IMR-90 (cell line): Measurements from ENCODE around the gene TNS1. TPM values are rescaled to one million over a fixed set of nuclear protein-coding genes. Genes with fewer than 3 reads are reported as not detected.

Source experiments
- ATAC-seq: fragments of 200-7000 bp; cut with Tn5 transposase; 2 replicates; pipeline ENCODE4 v1.9.1; 2020; ENCODE audit warnings: low read depth, mild to moderate bottlenecking, moderate library complexity
- BruUV-seq: library from RNA; stranded (reverse); fragments of 400-500 nt; replicated peaks from 2 replicates; lab custom pipeline; 2021; lab: Mats Ljungman, UMichigan
- CTCF ChIA-PET: fragments of 300-600 bp; formaldehyde crosslinking; extraction: SDS; loops from one replicate; lab custom pipeline; 2021; ENCODE audit warnings: antibody characterized with exemption; lab: Yijun Ruan, JAX
- POLR2A ChIA-PET: fragments of 300-600 bp; sonication (Branson Sonifier 250); formaldehyde crosslinking; loops from one replicate; lab custom pipeline; 2022; ENCODE audit warnings: antibody characterized with exemption; ENCODE audit not compliant: unreplicated experiment; lab: Charles Lee
- DNase-seq: peaks from one replicate; pipeline ENCODE4 v3.0.0; 2013
- H2AFZ ChIP-seq: replicated peaks from 2 replicates; pipeline ENCODE3; 2013; ENCODE audit warnings: low read length, mild to moderate bottlenecking; ENCODE audit not compliant: poor library complexity
- H2AK5ac ChIP-seq: 2 replicates; pipeline ENCODE4 v1.6.1; 2013; ENCODE audit warnings: low read depth, low read length, inconsistent platforms
- H2AK9ac ChIP-seq: replicated peaks from 2 replicates; pipeline ENCODE3; 2013; ENCODE audit warnings: mild to moderate bottlenecking, low read depth, low read length, moderate library complexity; ENCODE audit not compliant: poor library complexity
- H2BK120ac ChIP-seq: 2 replicates; pipeline ENCODE4 v1.6.1; 2013; ENCODE audit warnings: low read depth, low read length, inconsistent platforms
- H2BK15ac ChIP-seq: 3 replicates; pipeline ENCODE4 v1.6.1; 2013; ENCODE audit warnings: low read depth, low read length, inconsistent platforms
- H2BK20ac ChIP-seq: 2 replicates; pipeline ENCODE4 v1.6.1; 2013; ENCODE audit warnings: low read depth, mild to moderate bottlenecking, inconsistent platforms, low read length, moderate library complexity
- H2BK5ac ChIP-seq: 2 replicates; pipeline ENCODE4 v1.6.1; 2013; ENCODE audit warnings: mild to moderate bottlenecking, low read depth, low read length, inconsistent platforms; ENCODE audit not compliant: poor library complexity, severe bottlenecking
- H3K14ac ChIP-seq: replicated peaks from 2 replicates; pipeline ENCODE4 v1.6.1; 2013; ENCODE audit warnings: low read depth, low read length, inconsistent platforms
- H3K18ac ChIP-seq: 2 replicates; pipeline ENCODE4 v1.6.1; 2013; ENCODE audit warnings: low read depth, low read length, control low read depth
- H3K23ac ChIP-seq: 2 replicates; pipeline ENCODE4 v1.6.1; 2013; ENCODE audit warnings: low read depth, low read length, inconsistent platforms
- H3K27ac ChIP-seq: 2 replicates; pipeline ENCODE4 v1.5.1; 2013; ENCODE audit warnings: mild to moderate bottlenecking, control low read depth, low read length; ENCODE audit not compliant: insufficient read depth
- H3K27me3 ChIP-seq: 2 replicates; pipeline ENCODE4 v1.6.1; 2013; ENCODE audit warnings: low read length; ENCODE audit not compliant: control insufficient read depth, insufficient read depth
- H3K36me3 ChIP-seq: 2 replicates; pipeline ENCODE4 v1.6.1; 2013; ENCODE audit warnings: low read length, mixed read lengths; ENCODE audit not compliant: control insufficient read depth, insufficient read depth
- H3K4ac ChIP-seq: 2 replicates; pipeline ENCODE4 v1.6.1; 2013; ENCODE audit warnings: low read depth, low read length, inconsistent platforms
- H3K4me1 ChIP-seq: 2 replicates; pipeline ENCODE4 v1.6.1; 2013; ENCODE audit warnings: low read length, mixed read lengths; ENCODE audit not compliant: control insufficient read depth, insufficient read depth
- H3K4me2 ChIP-seq: 2 replicates; pipeline ENCODE4 v1.6.1; 2013; ENCODE audit warnings: low read depth, mild to moderate bottlenecking, control low read depth, low read length, moderate library complexity
- H3K4me3 ChIP-seq: 2 replicates; pipeline ENCODE4 v1.5.1; 2013; ENCODE audit warnings: low read depth, mild to moderate bottlenecking, control low read depth, low read length, moderate library complexity; ENCODE audit not compliant: insufficient read depth
- H3K56ac ChIP-seq: 2 replicates; pipeline ENCODE4 v1.6.1; 2013; ENCODE audit warnings: low read length, inconsistent platforms; ENCODE audit not compliant: insufficient read depth; ENCODE audit errors: extremely low read depth
- H3K79me1 ChIP-seq, 2 experiments: 2 replicates each; pipeline ENCODE4 v1.6.1; 2013; ENCODE audit warnings: low read length in 2 of 2, inconsistent platforms in 1 of 2, low read depth in 1 of 2
- H3K9ac ChIP-seq: 2 replicates; pipeline ENCODE4 v1.6.1; 2013; ENCODE audit warnings: low read depth, low read length, control low read depth
- H3K9me1 ChIP-seq: 2 replicates; pipeline ENCODE4 v1.6.1; 2013; ENCODE audit warnings: low read length, inconsistent platforms; ENCODE audit not compliant: insufficient read depth
- H3K9me3 ChIP-seq: 2 replicates; pipeline ENCODE4 v1.6.1; 2013; ENCODE audit warnings: low read length; ENCODE audit not compliant: control insufficient read depth, insufficient read depth
- H4K20me1 ChIP-seq: 2 replicates; pipeline ENCODE4 v1.6.1; 2013; ENCODE audit warnings: low read length, inconsistent platforms; ENCODE audit not compliant: insufficient read depth
- H4K5ac ChIP-seq: 2 replicates; pipeline ENCODE4 v1.6.1; 2013; ENCODE audit warnings: mild to moderate bottlenecking, low read depth, low read length, control low read depth
- H4K8ac ChIP-seq, 2 experiments: 2 replicates each; pipeline ENCODE4 v1.6.1; 2013; ENCODE audit warnings: low read depth in 2 of 2, low read length in 2 of 2, control low read depth in 1 of 2, inconsistent platforms in 1 of 2
- H4K91ac ChIP-seq: 2 replicates; pipeline ENCODE4 v1.6.1; 2013; ENCODE audit warnings: low read depth, low read length, inconsistent platforms; ENCODE audit not compliant: insufficient read depth
- BHLHE40 ChIP-seq: fragments of 150-350 bp; IDR thresholded peaks from 2 replicates; pipeline ENCODE4 v1.6.1; 2016; ENCODE audit warnings: mild to moderate bottlenecking, low read depth, low read length
- CEBPB ChIP-seq: IDR thresholded peaks from 2 replicates; pipeline ENCODE4 v1.6.1; 2012; ENCODE audit warnings: low read depth, low read length, improper control_type of control experiment
- POLR2A ChIP-seq: IDR thresholded peaks from 2 replicates; pipeline ENCODE4 v1.6.1; 2012; ENCODE audit warnings: mild to moderate bottlenecking, low read depth, low read length
- RAD21 ChIP-seq: IDR thresholded peaks from 2 replicates; pipeline ENCODE4 v1.6.1; 2012; ENCODE audit warnings: low read length, improper control_type of control experiment
- SMC3 ChIP-seq: fragments of 150-350 bp; IDR thresholded peaks from 2 replicates; pipeline ENCODE4 v1.6.1; 2016; ENCODE audit warnings: low read depth, mild to moderate bottlenecking, antibody characterized with exemption, low read length, moderate library complexity
- WGBS, 2 experiments: methylation state at CpG; one replicate each; pipeline versions ENCODE4 v1.1.5 to v1.1.7; 2013; ENCODE audit warnings: missing lambda C conversion rate in 2 of 2; ENCODE audit not compliant: insufficient read length in 1 of 2; ENCODE audit errors: extremely low coverage in 2 of 2; 5-methylcytosine and 5-hydroxymethylcytosine counted together
- dilution Hi-C: fragments of 300-500 bp; cut with HindIII; formaldehyde crosslinking; loops from one replicate; pipeline ENCODE4 v1.14.3; 2018; ENCODE audit warnings: low sequenced_read_pairs; ENCODE audit not compliant: unreplicated experiment
- in situ Hi-C: fragments of 300-500 bp; cut with MboI; formaldehyde crosslinking; loops from 3 replicates; pipeline ENCODE4 v1.14.3; 2019; ENCODE audit warnings: low sequenced_read_pairs, inconsistent platforms, mixed read lengths
- intact Hi-C: fragments of 100-400 bp; cut with micrococcal nuclease; formaldehyde crosslinking; loops from 2 replicates; pipeline ENCODE4 v1.10.0; 2022
- polyA plus RNA-seq, 3 experiments: library from polyadenylated mRNA; depleted of rRNA; stranded (reverse); fragments of >200 nt; gene quantifications; 2 replicates each; pipeline ENCODE4 v1.2.3, GENCODE V29; 2012; ENCODE audit warnings: low replicate concordance in 1 of 3
- total RNA-seq: library from RNA; depleted of rRNA; stranded (reverse); fragments of >200 nt; gene quantifications from 2 replicates; pipeline ENCODE4 v1.2.3, GENCODE V29; 2012
- TF ChIP-seq, protein P1 (sequence below): conservative IDR thresholded peaks from 2 replicates; pipeline ENCODE4 v1.5.1; 2012; ENCODE audit warnings: mild to moderate bottlenecking, low read depth, low read length, improper control_type of control experiment

Gene TNS1
- total and polyA plus RNA-seq, 2 of the 4 experiments (the other 2 are of a cell fraction) = 41.1 to 45.2 TPM

GRCh38 chr2:217821536-217822147 is 181.2 kb downstream of the TNS1 start:
- Histone ChIP-seq H3K23ac (no peak overlapping the region), H3K9ac (no peak overlapping the region), H3K36me3 (peaks cover 59% of the 10 kb centered on the region), H2AK5ac (no peak overlapping the region), H2AK9ac (no peak overlapping the region), H4K8ac (no peak overlapping the region), H3K4ac (no peak overlapping the region), H3K27ac (no peak overlapping the region), H3K27me3 (no peaks in the 10 kb centered on the region), H2BK20ac (no peak overlapping the region), H2BK15ac (no peak overlapping the region), H4K5ac (no peak overlapping the region), H4K20me1 (peaks cover 20% of the 10 kb centered on the region), H2BK120ac (no peak overlapping the region), H3K4me2 (no peak overlapping the region), H3K14ac (no peak overlapping the region), H3K79me1 (peaks cover 19 to 24% of the 10 kb centered on the region in 2 experiments), H3K4me3 (no peak overlapping the region), H3K56ac (no peak overlapping the region), H2AFZ (no peak overlapping the region), H3K9me1 (peaks cover 4% of the 10 kb centered on the region), H3K4me1 (no peaks in the 10 kb centered on the region), H4K91ac (no peak overlapping the region), H3K18ac (no peak overlapping the region), H2BK5ac (no peak overlapping the region), H3K9me3 (no peaks in the 10 kb centered on the region)
- no peak for DNase-seq
- in situ Hi-C loops = no loop called here
- no peak for ATAC-seq
- POLR2A ChIA-PET = no interaction called here
- dilution Hi-C loops = no loop called here
- TF ChIP-seq CEBPB (no peak), POLR2A (no peak), SMC3 (no peak), BHLHE40 (no peak), RAD21 (no peak)
- TF ChIP-seq, protein P1, sequence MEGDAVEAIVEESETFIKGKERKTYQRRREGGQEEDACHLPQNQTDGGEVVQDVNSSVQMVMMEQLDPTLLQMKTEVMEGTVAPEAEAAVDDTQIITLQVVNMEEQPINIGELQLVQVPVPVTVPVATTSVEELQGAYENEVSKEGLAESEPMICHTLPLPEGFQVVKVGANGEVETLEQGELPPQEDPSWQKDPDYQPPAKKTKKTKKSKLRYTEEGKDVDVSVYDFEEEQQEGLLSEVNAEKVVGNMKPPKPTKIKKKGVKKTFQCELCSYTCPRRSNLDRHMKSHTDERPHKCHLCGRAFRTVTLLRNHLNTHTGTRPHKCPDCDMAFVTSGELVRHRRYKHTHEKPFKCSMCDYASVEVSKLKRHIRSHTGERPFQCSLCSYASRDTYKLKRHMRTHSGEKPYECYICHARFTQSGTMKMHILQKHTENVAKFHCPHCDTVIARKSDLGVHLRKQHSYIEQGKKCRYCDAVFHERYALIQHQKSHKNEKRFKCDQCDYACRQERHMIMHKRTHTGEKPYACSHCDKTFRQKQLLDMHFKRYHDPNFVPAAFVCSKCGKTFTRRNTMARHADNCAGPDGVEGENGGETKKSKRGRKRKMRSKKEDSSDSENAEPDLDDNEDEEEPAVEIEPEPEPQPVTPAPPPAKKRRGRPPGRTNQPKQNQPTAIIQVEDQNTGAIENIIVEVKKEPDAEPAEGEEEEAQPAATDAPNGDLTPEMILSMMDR = no peak
- 98% methylated on average over 7 of the region's 12 CpGs; no CpG with 5 or more reads in 1 of the 2 experiments for WGBS, 2 experiments
- BruUV-seq = no TSS peak
- CTCF ChIA-PET = no interaction called here
- intact Hi-C loops = no loop called here
